HG03565 (cell line): ENCODE measurements around the gene EOLA1.
"Not testable (repeated sequence)": the region's sequence is repeated elsewhere in the genome, so short reads cannot be mapped to it uniquely, and the experiment has no call there.

Source experiments
- ATAC-seq: cut with Tn5 transposase; IDR thresholded peaks from one replicate; pipeline ENCODE4 v1.9.1; 2021; ENCODE audit warnings: mild to moderate bottlenecking, moderate library complexity; ENCODE audit not compliant: unreplicated experiment

Gene EOLA1

GRCh38 chrX:149541521-149542047, 772 bp downstream of the EOLA1 start:
- no peak for ATAC-seq

- ATAC-seq, result not testable (repeated sequence)
Measured at GRCh38 chrX:149545545-149546543, 5.0 kb downstream of the EOLA1 start.

- not testable (repeated sequence) for ATAC-seq
Measured at GRCh38 chrX:149546962-149547361, 6.2 kb downstream of the EOLA1 start.

GRCh38 chrX:149547782-149548181, 7.0 kb downstream of the EOLA1 start:
- not testable (repeated sequence) for ATAC-seq

- ATAC-seq, result not testable (repeated sequence)
Measured at GRCh38 chrX:149549701-149550100, 8.9 kb downstream of the EOLA1 start, which contains the start of gene HSFX3. Gene HSFX3 (minus strand): TSS chrX:149549924. CDS start chrX:149549852, 72 bp downstream.

GRCh38 chrX:149550454-149550853, 9.6 kb downstream of the EOLA1 start:
- not testable (repeated sequence) for ATAC-seq

GRCh38 chrX:149551245-149551938, 10.6 kb downstream of the EOLA1 start:
- peak; percentile 40 for ATAC-seq

- ATAC-seq, result peak; percentile 13
Measured at GRCh38 chrX:149551939-149552248, 11.1 kb downstream of the EOLA1 start.

GRCh38 chrX:149555251-149555650, 14.4 kb downstream of the EOLA1 start:
- ATAC-seq, result not testable (repeated sequence)

GRCh38 chrX:149563359-149563758, 22.5 kb downstream of the EOLA1 start:
- no peak for ATAC-seq

- no peak for ATAC-seq
Measured at GRCh38 chrX:149567621-149568417, 27.0 kb downstream of the EOLA1 start.

GRCh38 chrX:149568701-149569296, 28.0 kb downstream of the EOLA1 start:
- no peak for ATAC-seq

- no peak for ATAC-seq
Measured at GRCh38 chrX:149569770-149570169, 29.0 kb downstream of the EOLA1 start.

GRCh38 chrX:149570668-149571067, 29.9 kb downstream of the EOLA1 start:
- ATAC-seq, result no peak

GRCh38 chrX:149571770-149572169, 31.0 kb downstream of the EOLA1 start:
- no peak for ATAC-seq

- ATAC-seq, result no peak
Measured at GRCh38 chrX:149572743-149573142, 31.9 kb downstream of the EOLA1 start.

GRCh38 chrX:149573456-149573855, 32.6 kb downstream of the EOLA1 start:
- peak; percentile 100 for ATAC-seq

- not testable (repeated sequence) for ATAC-seq
Measured at GRCh38 chrX:149585631-149586030, 44.8 kb downstream of the EOLA1 start.

GRCh38 chrX:149587359-149587758, 46.5 kb downstream of the EOLA1 start, which contains the start of gene MAGEA9B:
Gene MAGEA9B (minus strand): TSS chrX:149587459. CDS start chrX:149583179, 4,280 bp downstream.
- not testable (repeated sequence) for ATAC-seq

- ATAC-seq, result not testable (repeated sequence)
Measured at GRCh38 chrX:149590993-149591392, 50.2 kb downstream of the EOLA1 start.
